Fibroblast of gingiva (primary cell): ENCODE data around the gene RNF141.
A peak's percentile ranks its signal among the peaks of the same experiment; 100 is the strongest.

Source experiments
- DNase-seq: peaks from one replicate; pipeline ENCODE4 v3.0.0-alpha.2; 2011; ENCODE audit warnings: low read depth

Gene RNF141

DNA sequence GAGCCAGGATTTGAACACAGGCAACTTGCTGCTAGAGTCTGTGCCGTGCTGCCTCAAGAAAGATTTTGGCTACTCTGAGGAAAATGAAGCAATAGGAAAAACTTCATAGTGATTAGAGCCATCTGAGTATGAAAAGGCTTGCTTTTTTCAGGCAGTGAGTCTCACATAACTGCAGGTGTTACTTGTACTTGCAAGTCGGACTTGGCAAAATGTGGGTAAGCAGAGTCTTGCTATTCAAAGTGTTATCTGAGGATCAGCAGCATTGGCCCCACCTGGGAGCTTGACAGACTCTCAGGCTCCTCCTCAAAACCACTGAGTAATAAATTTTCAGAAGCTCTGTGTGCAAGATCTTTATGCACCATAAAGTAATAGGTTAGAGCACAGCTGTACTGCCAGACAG, 18.1 kb downstream of the RNF141 start:
- DNase-seq: no peak

DNA sequence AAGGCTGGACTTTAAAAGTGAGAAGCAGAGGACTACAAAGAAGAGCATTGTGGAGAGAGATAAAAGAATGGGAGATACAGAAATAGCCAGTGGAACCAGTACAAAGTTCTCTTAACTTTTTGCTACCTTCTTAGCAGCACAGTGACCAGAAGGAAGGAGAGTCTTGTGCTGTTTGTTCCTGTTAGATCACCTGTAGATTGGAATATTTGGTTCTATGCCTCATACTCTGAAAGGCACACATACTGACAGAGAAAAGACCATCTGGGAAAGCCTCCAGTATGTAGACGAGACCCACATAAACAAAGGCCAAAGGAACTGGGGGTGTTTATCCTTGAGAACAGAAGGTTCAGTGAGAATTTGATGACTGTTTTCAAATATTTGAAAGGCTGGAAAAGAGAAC, 18.7 kb downstream of the RNF141 start:
- DNase-seq: no peak

DNA sequence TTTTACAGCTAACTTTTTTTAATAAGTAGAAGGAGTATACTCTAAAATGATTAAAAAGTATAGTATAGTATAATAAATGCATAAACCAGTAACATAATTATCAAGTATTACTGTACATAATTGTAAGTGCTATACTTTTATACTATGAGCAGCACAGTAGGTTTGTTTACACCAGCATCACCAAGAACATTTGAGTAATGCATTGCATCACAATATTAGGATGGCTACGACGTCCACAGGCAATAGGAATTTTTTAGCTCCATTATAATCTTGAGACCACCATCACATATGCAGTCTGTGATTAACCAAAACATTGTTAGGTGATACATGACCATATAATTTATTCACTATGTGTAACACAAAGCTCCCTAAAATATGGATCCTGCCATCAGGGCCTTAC, 20.4 kb downstream of the RNF141 start:
- DNase-seq: no peak

DNA sequence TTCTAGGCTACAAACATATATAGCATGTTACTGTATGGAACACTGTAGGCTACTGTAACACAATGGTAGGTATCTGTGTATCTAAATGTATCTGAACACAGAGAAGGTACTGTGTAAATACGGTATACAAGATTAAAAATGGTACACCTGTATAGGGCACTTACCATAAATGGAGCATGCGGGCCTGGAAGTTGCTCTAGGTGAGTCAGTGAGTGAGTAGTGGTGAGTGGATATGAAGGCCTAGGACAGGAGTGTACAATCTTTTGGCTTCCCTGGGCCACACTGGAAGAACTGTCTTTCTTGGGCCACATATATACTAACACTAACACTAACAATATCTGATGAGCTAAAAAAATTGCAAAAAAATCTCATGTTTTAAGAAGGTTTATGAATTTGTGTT, 21.4 kb downstream of the RNF141 start:
- DNase-seq: no peak

- no peak for DNase-seq
These were observed 22.1 kb downstream of the RNF141 start for GRCh38 chr11:10518891-10519290.

GRCh38 chr11:10518123-10518522, 22.9 kb downstream of the RNF141 start:
- no peak for DNase-seq

DNA sequence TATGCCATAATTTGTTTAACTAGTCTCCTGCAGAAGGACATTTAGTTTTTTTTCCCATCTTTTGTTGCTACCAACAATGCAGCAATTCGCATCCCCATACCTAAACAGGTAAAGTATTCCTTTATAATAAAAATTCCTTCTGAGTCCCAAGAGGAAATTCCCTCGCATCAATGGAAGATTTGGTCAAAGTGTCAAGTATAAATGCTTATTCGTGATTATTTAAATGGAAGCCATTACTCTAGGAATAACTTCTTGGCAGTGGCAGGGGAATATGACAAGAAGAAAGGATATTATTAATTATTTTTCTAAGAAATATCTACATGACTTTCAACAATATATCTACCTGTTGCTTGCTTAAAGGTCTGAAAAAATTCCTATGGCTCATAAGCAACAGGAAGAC, 25.6 kb downstream of the RNF141 start:
- DNase-seq: no peak

- no peak for DNase-seq
These were observed 26.3 kb downstream of the RNF141 start for GRCh38 chr11:10514709-10515108.

- DNase-seq: peak; percentile 29
These were observed 26.8 kb downstream of the RNF141 start for GRCh38 chr11:10514202-10514601.

- no peak for DNase-seq
These were observed 29.8 kb downstream of the RNF141 start for GRCh38 chr11:10511181-10511621.

DNA sequence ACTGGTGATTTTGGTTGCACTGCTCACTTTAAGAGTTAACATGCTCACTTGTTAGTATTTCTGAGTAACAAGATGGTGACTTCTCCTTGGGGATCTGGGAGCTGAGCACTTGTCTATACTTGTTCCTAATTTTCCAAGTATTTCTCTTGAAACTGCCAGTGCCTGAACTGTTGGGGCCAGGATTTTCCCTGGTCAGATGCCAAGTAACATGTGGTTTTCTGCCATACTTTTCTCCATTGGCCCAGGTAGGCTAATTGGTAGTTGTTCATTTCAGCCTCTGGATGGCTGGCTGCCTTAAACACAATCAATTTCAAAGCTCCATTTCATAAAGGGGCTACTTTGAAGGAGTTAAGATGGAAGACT, 35.0 kb downstream of the RNF141 start:
- no peak for DNase-seq

DNA sequence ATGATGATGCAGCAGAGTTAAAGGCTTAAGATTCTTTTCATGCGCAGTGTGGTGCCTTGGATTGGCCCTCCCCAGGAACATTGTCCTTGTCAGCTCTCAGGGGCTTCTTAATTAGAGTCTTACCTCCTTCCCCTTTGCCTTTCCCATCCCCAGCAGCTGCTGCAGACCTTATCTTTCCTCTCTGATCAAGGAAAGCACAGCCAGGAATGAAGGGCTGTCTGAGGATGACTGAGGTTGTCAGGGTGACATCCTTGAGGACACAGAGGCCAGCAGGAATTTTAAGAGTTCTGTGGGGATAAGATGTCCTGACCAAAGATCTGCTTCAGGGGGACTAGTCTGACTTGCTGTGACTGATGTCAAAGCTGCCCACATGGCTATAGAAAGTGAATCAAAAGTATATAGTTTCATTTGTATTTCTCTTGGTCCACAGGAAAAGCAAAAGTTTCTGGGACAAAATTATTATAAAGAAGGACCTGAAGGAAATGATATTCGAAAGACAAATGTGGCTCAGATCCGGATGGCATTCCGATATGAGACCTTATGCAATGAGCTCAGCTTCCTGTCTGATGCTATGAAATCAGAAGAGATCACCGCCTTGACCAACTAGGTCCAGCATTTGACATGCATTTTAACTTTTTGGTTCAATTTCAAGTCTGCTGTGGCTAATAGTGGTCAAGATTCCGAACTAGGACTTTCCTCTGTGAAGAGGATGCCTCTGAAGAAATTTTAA, 35.5 kb downstream of the RNF141 start:
- no peak for DNase-seq

- DNase-seq: no peak
These were observed 36.5 kb downstream of the RNF141 start for GRCh38 chr11:10504490-10504889.

DNA sequence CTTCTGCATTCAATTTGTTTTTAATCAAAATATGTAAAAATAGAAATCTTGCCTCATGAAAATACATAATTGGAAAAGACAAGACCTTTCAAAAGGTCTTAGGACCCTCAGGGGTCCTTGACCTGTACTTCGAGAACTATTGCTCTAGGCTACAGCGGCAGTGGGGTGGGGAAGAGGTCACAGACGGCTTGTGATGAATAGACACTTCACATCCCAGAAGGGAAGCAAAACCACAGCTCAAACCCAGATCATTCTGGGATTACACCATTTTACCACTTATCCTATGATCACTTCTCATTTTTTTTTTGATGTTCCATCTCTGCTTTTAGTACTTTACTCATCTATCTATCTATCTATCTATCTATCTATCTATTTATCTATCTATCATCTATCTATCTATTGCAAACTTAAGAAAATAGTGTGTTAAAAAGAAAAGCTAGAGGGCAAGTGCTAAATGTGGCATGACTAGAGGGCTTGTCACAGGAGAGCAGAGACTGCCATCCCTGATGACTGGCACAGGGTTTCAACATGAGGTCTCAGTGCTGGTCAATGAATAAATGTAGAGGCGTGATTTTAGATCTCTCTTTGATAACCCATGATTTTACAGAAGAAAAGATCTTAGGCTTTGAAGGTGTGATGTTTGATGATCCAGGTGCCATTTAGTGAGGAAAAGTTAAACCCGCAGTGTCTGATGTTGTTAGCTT, 37.1 kb downstream of the RNF141 start:
- DNase-seq: no peak

DNA sequence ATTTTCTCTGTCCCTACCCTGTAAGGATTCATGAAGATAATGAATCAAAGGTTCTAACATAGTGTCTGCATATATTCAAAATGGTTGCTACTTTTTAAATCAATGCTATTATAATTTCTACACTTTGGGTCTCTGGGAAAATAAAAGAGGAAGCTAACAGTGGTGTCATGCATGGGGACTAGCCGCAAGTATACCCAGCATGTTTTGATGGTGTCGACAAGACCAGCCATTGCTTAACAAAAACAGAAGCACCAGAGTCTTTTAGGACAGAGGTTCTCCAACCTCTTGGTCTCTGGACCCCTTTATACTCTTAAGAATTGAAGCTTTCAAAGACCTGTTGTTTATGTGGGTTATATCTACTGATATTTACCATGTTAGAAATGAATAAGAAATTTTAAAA, 37.8 kb downstream of the RNF141 start:
- DNase-seq: no peak

DNA sequence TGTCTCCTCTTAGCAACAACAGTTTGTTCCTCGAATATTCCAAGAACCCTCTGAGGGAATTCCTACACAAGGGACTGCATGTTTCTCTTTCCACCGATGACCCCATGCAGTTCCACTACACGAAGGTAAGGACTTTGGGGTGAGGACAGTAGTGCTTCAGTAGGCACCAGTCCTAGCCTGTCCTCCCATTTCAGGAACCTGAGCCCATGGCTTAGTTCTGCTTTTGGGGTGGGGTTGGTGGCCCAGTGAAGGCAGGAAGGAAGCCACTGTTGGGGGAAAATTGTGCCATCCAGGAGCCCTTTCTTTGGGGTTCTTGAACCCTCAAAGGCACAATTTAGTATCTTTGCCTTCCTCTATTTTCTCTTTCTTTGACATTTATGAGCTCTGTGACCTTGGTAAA, 38.2 kb downstream of the RNF141 start:
- no peak for DNase-seq

DNA sequence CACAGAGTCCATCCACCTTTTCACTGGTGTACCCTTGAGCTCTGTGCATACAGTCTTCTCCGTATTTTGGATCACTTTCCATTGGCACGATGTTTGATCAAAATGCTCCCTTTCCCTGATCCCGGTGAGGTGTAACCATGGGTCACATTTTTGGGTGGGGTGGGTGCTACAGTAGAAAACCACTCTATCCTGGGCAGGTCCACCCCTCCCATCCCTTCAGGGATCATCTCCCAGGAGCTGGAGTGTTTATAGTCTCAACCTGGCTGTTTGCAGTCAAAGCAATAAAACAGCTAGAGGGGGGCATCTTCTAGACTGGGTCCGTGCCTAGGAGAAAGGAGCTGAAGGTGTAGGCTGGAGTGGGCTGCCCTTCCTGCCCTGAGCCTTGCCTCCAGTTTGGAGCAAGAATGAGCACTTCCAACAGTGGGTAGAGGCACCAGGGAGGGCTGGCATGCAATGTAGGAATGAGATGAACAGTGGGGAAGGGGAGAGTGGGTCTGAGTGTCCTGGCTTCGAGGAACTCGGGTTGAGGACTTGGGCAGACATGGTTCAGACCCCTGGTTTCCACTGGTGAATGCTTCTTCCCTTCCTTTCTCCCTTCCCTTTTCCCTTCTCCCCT, 38.8 kb downstream of the RNF141 start:
- DNase-seq: no peak

- no peak for DNase-seq
These were observed 40.0 kb downstream of the RNF141 start for GRCh38 chr11:10500757-10501684.

- no peak for DNase-seq
These were observed 40.9 kb downstream of the RNF141 start for GRCh38 chr11:10499874-10500601.

DNA sequence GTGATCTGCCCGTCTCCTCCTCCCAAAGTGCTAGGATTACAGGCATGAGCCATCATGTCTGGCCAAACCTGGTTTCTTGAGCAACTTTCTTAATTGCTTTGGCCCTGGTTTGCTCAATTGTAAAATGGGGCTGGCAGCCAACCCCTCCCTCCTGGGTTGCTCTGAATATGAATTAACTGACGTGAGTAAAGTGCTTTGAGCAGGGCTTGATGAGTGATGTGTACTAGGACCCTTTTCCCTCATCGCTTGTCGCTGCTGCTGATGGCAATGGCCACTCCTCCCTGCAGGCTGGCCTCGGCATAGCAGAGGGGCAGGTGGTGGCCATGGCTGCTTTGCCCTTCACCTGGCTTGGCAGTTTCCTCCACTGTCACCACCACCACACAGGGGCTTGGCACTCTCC, 41.5 kb downstream of the RNF141 start:
- peak; percentile 82 for DNase-seq

DNA sequence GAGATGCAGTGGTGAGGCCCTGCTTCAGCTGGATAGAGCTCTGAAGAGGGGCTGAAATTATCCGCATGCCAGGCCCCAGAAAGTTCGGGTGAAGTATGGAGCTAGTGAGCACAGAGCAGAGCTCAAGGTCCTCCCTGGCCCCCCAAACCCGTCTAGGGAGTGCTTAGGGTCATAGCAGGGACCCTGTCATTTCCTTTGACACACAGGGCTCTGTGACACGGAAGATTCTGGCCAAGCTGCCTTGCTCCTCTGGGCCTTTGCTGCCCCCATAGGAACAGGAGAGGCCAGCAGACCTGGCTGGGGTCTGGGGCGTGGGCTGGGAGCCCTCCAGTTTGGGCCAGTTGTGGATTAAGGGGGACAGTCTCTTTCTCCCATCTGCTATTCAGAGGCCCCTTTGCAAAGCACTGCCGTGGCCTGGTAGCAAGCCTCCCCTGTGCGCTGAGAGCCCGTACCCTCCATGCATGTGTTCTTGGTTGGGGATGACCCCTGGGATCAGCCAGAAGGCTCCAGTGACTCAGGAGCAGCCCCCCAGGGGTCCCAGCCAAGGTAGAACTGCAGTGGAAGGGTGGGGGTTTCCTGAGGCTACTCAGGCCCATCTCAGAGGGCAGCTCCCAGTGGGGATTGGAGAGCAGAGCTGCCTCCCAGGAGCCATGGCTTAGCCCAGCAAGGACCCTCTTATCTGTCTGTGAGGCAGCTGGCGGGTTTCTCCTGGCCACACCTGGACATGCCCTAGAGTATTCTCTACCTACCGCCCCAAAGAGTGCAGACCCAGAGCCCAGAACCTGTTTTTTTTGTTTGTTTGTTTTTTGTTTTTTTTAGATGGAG, 42.3 kb downstream of the RNF141 start:
- DNase-seq: no peak
